ENCODE results near the gene RPUSD3.
"Not testable (repeated sequence)": the region's sequence is repeated elsewhere in the genome, so short reads cannot be mapped to it uniquely, and the experiment has no call there.

The RPUSD3 gene

GRCh38 chr3:9876991-9877390, 33.2 kb upstream of the RPUSD3 start:
- no peaks in the 10 kb centered on the region for H3K27me3 ChIP-seq (ENCODE audit: low read length)
- H3K9me3 ChIP-seq (ENCODE audit: insufficient read depth, low read length) = no peaks in the 10 kb centered on the region
- H3F3A ChIP-seq (ENCODE audit: insufficient read depth) = no peaks in the 10 kb centered on the region
- no peak overlapping the region for H3K4me2 ChIP-seq (ENCODE audit: low read depth, low read length, poor library complexity, severe bottlenecking)
- no peak overlapping the region for H3K9ac ChIP-seq (ENCODE audit: low read length)
- H2AFZ ChIP-seq (ENCODE audit: low read depth, low read length, severe bottlenecking) = no peak overlapping the region
- H3K36me3 ChIP-seq (ENCODE audit: low read length) = no peaks in the 10 kb centered on the region
- TF ChIP-seq EZH2phosphoT487 (conservative IDR thresholded peaks at IDR 0.05; ENCODE audit: low read length) = no peak
- TF ChIP-seq CTCF (IDR thresholded peaks at IDR 0.05; ENCODE audit: insufficient read depth, low read length, poor library complexity, severe bottlenecking) = no peak
- no peak overlapping the region for H3K27ac ChIP-seq (ENCODE audit: low read depth, low read length)
- no peaks in the 10 kb centered on the region for H4K20me1 ChIP-seq (ENCODE audit: low read depth, low read length)
- H3K79me2 ChIP-seq (ENCODE audit: insufficient read depth, low read length) = no peaks in the 10 kb centered on the region
- H3K9me2 ChIP-seq (replicated peaks; ENCODE audit: insufficient read depth, low read length) = no peaks in the 10 kb centered on the region
- H3K4me3 ChIP-seq (ENCODE audit: insufficient read depth, low read length, poor library complexity, severe bottlenecking) = no peak overlapping the region

- not testable (repeated sequence) for H4K20me1 ChIP-seq (ENCODE audit: low read depth, low read length); H3K27me3 ChIP-seq (ENCODE audit: low read length); H2AFZ ChIP-seq (ENCODE audit: low read depth, low read length, severe bottlenecking); H3K36me3 ChIP-seq (ENCODE audit: low read length); H3F3A ChIP-seq (ENCODE audit: insufficient read depth); H3K9ac ChIP-seq (ENCODE audit: low read length); H3K9me3 ChIP-seq (ENCODE audit: insufficient read depth, low read length); H3K27ac ChIP-seq (ENCODE audit: low read depth, low read length); H3K4me2 ChIP-seq (ENCODE audit: low read depth, low read length, poor library complexity, severe bottlenecking); H3K79me2 ChIP-seq (ENCODE audit: insufficient read depth, low read length); H3K9me2 ChIP-seq (replicated peaks; ENCODE audit: insufficient read depth, low read length); H3K4me3 ChIP-seq (ENCODE audit: insufficient read depth, low read length, poor library complexity, severe bottlenecking)
These were observed 32.4 kb upstream of the RPUSD3 start for GRCh38 chr3:9876255-9876654.

GRCh38 chr3:9875448-9875847, 31.6 kb upstream of the RPUSD3 start:
- Histone ChIP-seq H3K36me3 (ENCODE audit: low read length) (no peaks in the 10 kb centered on the region), H3K4me2 (ENCODE audit: low read depth, low read length, poor library complexity, severe bottlenecking) (no peak overlapping the region), H3K9me3 (ENCODE audit: insufficient read depth, low read length) (no peaks in the 10 kb centered on the region), H4K20me1 (ENCODE audit: low read depth, low read length) (no peaks in the 10 kb centered on the region), H3K79me2 (ENCODE audit: insufficient read depth, low read length) (no peaks in the 10 kb centered on the region), H3K27ac (ENCODE audit: low read depth, low read length) (no peak overlapping the region), H2AFZ (ENCODE audit: low read depth, low read length, severe bottlenecking) (no peak overlapping the region), H3F3A (ENCODE audit: insufficient read depth) (no peaks in the 10 kb centered on the region), H3K27me3 (ENCODE audit: low read length) (no peaks in the 10 kb centered on the region), H3K9me2 (replicated peaks; ENCODE audit: insufficient read depth, low read length) (no peaks in the 10 kb centered on the region), H3K9ac (ENCODE audit: low read length) (no peak overlapping the region), H3K4me3 (ENCODE audit: insufficient read depth, low read length, poor library complexity, severe bottlenecking) (no peak overlapping the region)
- TF ChIP-seq CTCF (IDR thresholded peaks at IDR 0.05; ENCODE audit: insufficient read depth, low read length, poor library complexity, severe bottlenecking) (no peak), EZH2phosphoT487 (conservative IDR thresholded peaks at IDR 0.05; ENCODE audit: low read length) (no peak)

- not testable (repeated sequence) for H3K9me3 ChIP-seq (ENCODE audit: insufficient read depth, low read length); H2AFZ ChIP-seq (ENCODE audit: low read depth, low read length, severe bottlenecking); H3K4me2 ChIP-seq (ENCODE audit: low read depth, low read length, poor library complexity, severe bottlenecking); H3K79me2 ChIP-seq (ENCODE audit: insufficient read depth, low read length); H4K20me1 ChIP-seq (ENCODE audit: low read depth, low read length); H3K9me2 ChIP-seq (replicated peaks; ENCODE audit: insufficient read depth, low read length); H3K4me3 ChIP-seq (ENCODE audit: insufficient read depth, low read length, poor library complexity, severe bottlenecking); H3K9ac ChIP-seq (ENCODE audit: low read length); H3K36me3 ChIP-seq (ENCODE audit: low read length); H3F3A ChIP-seq (ENCODE audit: insufficient read depth); H3K27me3 ChIP-seq (ENCODE audit: low read length); H3K27ac ChIP-seq (ENCODE audit: low read depth, low read length)
These were observed 28.3 kb upstream of the RPUSD3 start for GRCh38 chr3:9872067-9872466.
